AG10803 (cell line): ENCODE measurements around the gene EIF4G3.
A peak's percentile ranks its signal among the peaks of the same experiment; 100 is the strongest.
"Not testable (repeated sequence)": the region's sequence is repeated elsewhere in the genome, so short reads cannot be mapped to it uniquely, and the experiment has no call there.

Experiments
- DNase-seq: peaks from one replicate; pipeline ENCODE4 v3.0.0; 2010; ENCODE audit warnings: low read depth
- H3K4me3 ChIP-seq: 2 replicates; pipeline ENCODE4 v1.5.1; 2011; ENCODE audit warnings: mild to moderate bottlenecking, low read length, control low read depth
- CTCF ChIP-seq: conservative IDR thresholded peaks from 2 replicates; pipeline ENCODE4 v1.5.1; 2011; ENCODE audit warnings: mild to moderate bottlenecking, low read length, control low read depth, inconsistent platforms

Gene EIF4G3

GRCh38 chr1:20932437-20932977 is 244.2 kb downstream of the EIF4G3 start:
- no peak for DNase-seq
- H3K4me3 ChIP-seq: no peak overlapping the region
- no peak for TF ChIP-seq CTCF

GRCh38 chr1:20931930-20932436 is 244.7 kb downstream of the EIF4G3 start:
- DNase-seq: no peak
- H3K4me3 ChIP-seq: no peak overlapping the region
- TF ChIP-seq CTCF: no peak

GRCh38 chr1:20930427-20930826 is 246.3 kb downstream of the EIF4G3 start:
- H3K4me3 ChIP-seq: no peak overlapping the region
- TF ChIP-seq CTCF: no peak
- DNase-seq: no peak

GRCh38 chr1:20928146-20928545 is 248.6 kb downstream of the EIF4G3 start:
- H3K4me3 ChIP-seq: no peak overlapping the region
- DNase-seq: no peak
- TF ChIP-seq CTCF: no peak

GRCh38 chr1:20921285-20921684 is 255.4 kb downstream of the EIF4G3 start:
- no peak for TF ChIP-seq CTCF
- no peak overlapping the region for H3K4me3 ChIP-seq
- DNase-seq: peak; percentile 5

GRCh38 chr1:20913242-20913641 is 263.5 kb downstream of the EIF4G3 start:
- H3K4me3 ChIP-seq: no peak overlapping the region
- TF ChIP-seq CTCF: no peak
- DNase-seq: no peak

GRCh38 chr1:20907526-20907925 is 269.2 kb downstream of the EIF4G3 start:
- DNase-seq, H3K4me3 ChIP-seq: not testable (repeated sequence)

- no peak for DNase-seq
- no peak for TF ChIP-seq CTCF
- H3K4me3 ChIP-seq: no peak overlapping the region
Observed at GRCh38 chr1:20903437-20903836, 273.3 kb downstream of the EIF4G3 start.
